HepG2 (cell line): Measurements from ENCODE around the gene TPD52L2. TPM values are rescaled to one million over a fixed set of nuclear protein-coding genes. Genes with fewer than 3 reads are reported as not detected.

Experiments
- ATAC-seq: fragments of 200-7000 bp; cut with Tn5 transposase; 3 replicates; pipeline ENCODE4 v1.9.1; 2020; ENCODE audit warnings: mild to moderate bottlenecking, moderate library complexity
- BruUV-seq: library from RNA; stranded (reverse); fragments of 400-500 nt; replicated peaks from 2 replicates; lab custom pipeline; 2021; lab: Mats Ljungman, UMichigan
- CTCF ChIA-PET: fragments of 300-600 bp; formaldehyde crosslinking; extraction: SDS; loops from one replicate; lab custom pipeline; 2021; ENCODE audit warnings: low total read pairs, inconsistent platforms, low intra/inter-chr PET ratio; lab: Yijun Ruan, JAX
- POLR2A ChIA-PET: fragments of 350-600 bp; sonication (Branson Sonifier 250); formaldehyde crosslinking; loops from one replicate; lab custom pipeline; 2020; ENCODE audit warnings: antibody characterized with exemption, inconsistent platforms; lab: Yijun Ruan, JAX
- DNase-seq: peaks from one replicate; pipeline ENCODE4 v3.0.0-alpha.2; 2015; ENCODE audit warnings: low spot score
- FAIRE-seq: peaks from 3 replicates; lab custom pipeline; 2011; peaks lifted over from hg19 to GRCh38; lab: Jason Lieb, UNC
- H2AFZ ChIP-seq: one replicate; pipeline ENCODE4 v1.6.1; 2011; ENCODE audit warnings: low read length, inconsistent platforms
- H3K27ac ChIP-seq: fragments of 300-600 bp; 3 replicates; pipeline ENCODE4 v1.8.0; 2011; ENCODE audit warnings: mixed run types, mild to moderate bottlenecking, mixed read lengths, low read length, inconsistent platforms; ENCODE audit not compliant: insufficient read depth; ENCODE audit errors: extremely low read length
- H3K27me3 ChIP-seq, 2 experiments: fragments of 200-600 bp in 1 of 2; 2 replicates in 1 of 2; 3 replicates in 1 of 2; pipeline versions ENCODE4 v1.6.0 to v1.8.0; 2011; ENCODE audit warnings: low read length in 2 of 2, mild to moderate bottlenecking in 2 of 2, moderate library complexity in 2 of 2, inconsistent platforms in 1 of 2; ENCODE audit not compliant: insufficient read depth in 2 of 2, control insufficient read depth in 1 of 2
- H3K36me3 ChIP-seq, 2 experiments: fragments of 200-600 bp in 1 of 2; replicated peaks in 1 of 2; 2 replicates in 1 of 2; 3 replicates in 1 of 2; pipeline versions ENCODE4 v1.5.1 to v1.8.0; 2011; ENCODE audit warnings: low read length in 2 of 2, inconsistent platforms in 1 of 2; ENCODE audit not compliant: insufficient read depth in 2 of 2, control insufficient read depth in 1 of 2
- H3K4me1 ChIP-seq: 2 replicates; pipeline ENCODE4 v1.5.1; 2012; ENCODE audit warnings: low read length, inconsistent platforms; ENCODE audit not compliant: insufficient read depth
- H3K4me2 ChIP-seq: 2 replicates; pipeline ENCODE4 v1.6.0; 2011; ENCODE audit warnings: low read depth, low read length, inconsistent platforms
- H3K4me3 ChIP-seq, 3 experiments: fragments of 200-600 bp in 1 of 3; sonication (generic), shearing (Covaris generic) in 1 of 3; replicated peaks in 1 of 3; 2 replicates each; pipeline ENCODE4 v1.5.1; 2011 to 2016; ENCODE audit warnings: low read length in 3 of 3, inconsistent platforms in 2 of 3, low read depth in 2 of 3, mild to moderate bottlenecking in 2 of 3, control low read depth in 1 of 3, mixed read lengths in 1 of 3; ENCODE audit not compliant: insufficient read depth in 1 of 3
- H3K79me2 ChIP-seq: one replicate; pipeline ENCODE4 v1.6.1; 2011; ENCODE audit warnings: low read length, inconsistent platforms; ENCODE audit not compliant: insufficient read depth
- H3K9ac ChIP-seq: 2 replicates; pipeline ENCODE4 v1.6.0; 2011; ENCODE audit warnings: mild to moderate bottlenecking, low read depth, low read length, inconsistent platforms; ENCODE audit not compliant: insufficient read depth
- H3K9me3 ChIP-seq: 2 replicates; pipeline ENCODE4 v1.5.1; 2012; ENCODE audit warnings: mild to moderate bottlenecking, low read length
- H4K20me1 ChIP-seq: 2 replicates; pipeline ENCODE4 v1.6.0; 2011; ENCODE audit warnings: inconsistent platforms, mild to moderate bottlenecking, low read length, moderate library complexity; ENCODE audit not compliant: insufficient read depth
- AGO2 ChIP-seq: fragments of 200-400 bp; formaldehyde crosslinking; optimal IDR thresholded peaks from 2 replicates; pipeline ENCODE3; 2017; ENCODE audit warnings: mild to moderate bottlenecking, low read depth, low read length, moderate library complexity
- DDIT3 ChIP-seq: sonication (generic); formaldehyde crosslinking; IDR thresholded peaks from 2 replicates; pipeline ENCODE4 v1.4.0; 2020; ENCODE audit warnings: mild to moderate bottlenecking, missing genetic modification reagents
- ETV5 ChIP-seq: IDR thresholded peaks from 2 replicates; pipeline ENCODE4 v1.6.1; 2018; ENCODE audit warnings: missing biosample characterization, missing genetic modification reagents, inconsistent platforms, borderline replicate concordance
- FOXC1 ChIP-seq: sonication (generic); formaldehyde crosslinking; IDR thresholded peaks from 2 replicates; pipeline ENCODE4 v1.8.0; 2022; ENCODE audit warnings: mild to moderate bottlenecking, missing genetic modification reagents, borderline replicate concordance
- NFIB ChIP-seq: sonication (generic); formaldehyde crosslinking; IDR thresholded peaks from 2 replicates; pipeline ENCODE4 v1.9.0; 2021; ENCODE audit warnings: missing genetic modification reagents, mild to moderate bottlenecking, borderline replicate concordance
- PHF20 ChIP-seq: sonication (generic); formaldehyde crosslinking; IDR thresholded peaks from 2 replicates; pipeline ENCODE4 v1.5.0; 2020; ENCODE audit warnings: mild to moderate bottlenecking, missing genetic modification reagents
- PRDM15 ChIP-seq: sonication (generic); formaldehyde crosslinking; IDR thresholded peaks from 2 replicates; pipeline ENCODE4 v1.4.0; 2020; ENCODE audit warnings: missing genetic modification reagents
- RBFOX2 ChIP-seq: fragments of 200-400 bp; formaldehyde crosslinking; IDR thresholded peaks from 2 replicates; pipeline ENCODE4 v1.6.1; 2017; ENCODE audit warnings: low read depth, mild to moderate bottlenecking, low read length
- ZBTB49 ChIP-seq: sonication (generic); formaldehyde crosslinking; IDR thresholded peaks from 2 replicates; pipeline ENCODE4 v1.4.0; 2020; ENCODE audit warnings: missing genetic modification reagents, borderline replicate concordance
- ZFP82 ChIP-seq: sonication (generic); formaldehyde crosslinking; IDR thresholded peaks from 2 replicates; pipeline ENCODE4 v1.5.1; 2020; ENCODE audit warnings: mild to moderate bottlenecking, missing genetic modification reagents, borderline replicate concordance
- ZNF260 ChIP-seq: sonication (generic); formaldehyde crosslinking; IDR thresholded peaks from 2 replicates; pipeline ENCODE4 v1.4.0; 2020; ENCODE audit warnings: missing genetic modification reagents, low read depth, mild to moderate bottlenecking, borderline replicate concordance
- ZNF619 ChIP-seq: sonication (generic); formaldehyde crosslinking; IDR thresholded peaks from 2 replicates; pipeline ENCODE4 v1.4.0; 2020; ENCODE audit warnings: mild to moderate bottlenecking, missing genetic modification reagents
- ZNF670 ChIP-seq: sonication (generic); formaldehyde crosslinking; IDR thresholded peaks from 2 replicates; pipeline ENCODE4 v1.8.0; 2022; ENCODE audit warnings: mild to moderate bottlenecking, missing genetic modification reagents, borderline replicate concordance
- WGBS: methylation state at CpG from one replicate; pipeline ENCODE4 v1.1.6; 2017; ENCODE audit warnings: low lambda C conversion rate; 5-methylcytosine and 5-hydroxymethylcytosine counted together
- in situ Hi-C: cut with HindIII; loops from 2 replicates; pipeline ENCODE4 v1.10.0; 2017; ENCODE audit warnings: low pct_unique_long_range_greater_than_20kb; ENCODE audit not compliant: extremely low pct_ligation_motif_present
- intact Hi-C: fragments of 100-400 bp; cut with micrococcal nuclease; formaldehyde crosslinking; loops from one replicate; pipeline ENCODE4 v1.10.0; 2022; ENCODE audit not compliant: unreplicated experiment
- polyA plus RNA-seq, 8 experiments: library from polyadenylated mRNA; depleted of rRNA in 3 of 8; stranded (reverse) in 7 of 8; unstranded in 1 of 8; fragments of >200 nt; fragmentation: Illumina TruSeq in 4 of 8; extraction: Trizol in 4 of 8; gene quantifications; 2 replicates each; pipeline versions ENCODE4 v1.2.1 to v1.2.3, GENCODE V29; 2011 to 2016; ENCODE audit warnings: low read depth in 4 of 8, missing spikeins in 1 of 8, mixed read lengths in 1 of 8; ENCODE audit not compliant: insufficient read depth in 1 of 8
- total RNA-seq, 5 experiments: library from RNA; depleted of rRNA; stranded (reverse); fragments of >200 nt; fragmentation: Illumina TruSeq; extraction: Trizol; gene quantifications; 2 replicates each; pipeline ENCODE4 v1.2.3, GENCODE V29; 2016; ENCODE audit warnings: low read depth in 1 of 5

The TPD52L2 gene
- total and polyA plus RNA-seq, 2 of the 13 experiments (the other 11 are each of a cell fraction or from before 2014, with no cell fraction given) = 156 to 184 TPM

- TF ChIP-seq ZFP82 (CRISPR knock-in tag) = no peak
These were observed 12.8 kb downstream of the TPD52L2 start (continued) for GRCh38 chr20:63877755-63878470.

- Histone ChIP-seq H3K4me1 (no peaks in the 10 kb centered on the region), H2AFZ (no peak overlapping the region), H3K9ac (no peak overlapping the region)
- in situ Hi-C loops = no loop called here
- no peak for ATAC-seq
- 0 out of 2 replicates have a peak, but pooled peaks have one; percentile 3 for TF ChIP-seq ETV5 (CRISPR knock-in tag)
- TF ChIP-seq FOXC1 = no peak
- TF ChIP-seq ZBTB49 (CRISPR knock-in tag) = no peak
- TF ChIP-seq AGO2 = peak; percentile 39
- TF ChIP-seq ZNF619 (CRISPR knock-in tag) = no peak
- no peak for TF ChIP-seq PHF20 (CRISPR knock-in tag)
- no peak for TF ChIP-seq NFIB (CRISPR knock-in tag)
- TF ChIP-seq ZNF670 (CRISPR knock-in tag) = no peak
- no peak for TF ChIP-seq DDIT3
- TF ChIP-seq PRDM15 (CRISPR knock-in tag) = no peak
- TF ChIP-seq RBFOX2 = peak; percentile 47; the same call in 1 of the 2 replicates
- TF ChIP-seq ZNF260 = no peak
- TF ChIP-seq, all 625 proteins: peak for 3
- peaks cover 40% of the 10 kb centered on the region; the same call in 1 of the 2 replicates for H4K20me1 ChIP-seq
- FAIRE-seq = no peak
- DNase-seq = no peak
- 98% methylated on average over 14 of the region's 14 CpGs for WGBS
- no peaks in the 10 kb centered on the region for H3K9me3 ChIP-seq
- no peak overlapping the region for H3K4me3 ChIP-seq
- no peak overlapping the region for H3K4me2 ChIP-seq
- H3K36me3 ChIP-seq = peaks cover 71 to 77% of the 10 kb centered on the region in 2 experiments
- no peak overlapping the region for H3K27ac ChIP-seq
- intact Hi-C loops = no loop called here
- no peaks in the 10 kb centered on the region for H3K27me3 ChIP-seq
- no TSS peak for BruUV-seq
- H3K79me2 ChIP-seq = peaks cover 47% of the 10 kb centered on the region
- POLR2A ChIA-PET = interaction anchor here (1.1 to 1.5 kb wide), 2 partner anchors 14 to 15 kb away, joined by 3 to 6 read pairs; partner anchors contain the start of genes DNAJC5 and TPD52L2
- CTCF ChIA-PET = no interaction called here
These were observed 14.0 kb downstream of the TPD52L2 start for GRCh38 chr20:63878899-63879663.
